GM23338 (cell line): ENCODE results near the gene PIPOX. TPM values are rescaled to one million over a fixed set of nuclear protein-coding genes. Genes with fewer than 3 reads are reported as not detected.

Experiments used
- ATAC-seq: fragments of 200-7000 bp; cut with Tn5 transposase; 3 replicates; pipeline ENCODE4 v1.9.1; 2020
- DNase-seq: peaks from one replicate; pipeline ENCODE4 v3.0.0-alpha.2; 2015; ENCODE audit warnings: low spot score
- H2AFZ ChIP-seq: fragments of 200-600 bp; sonication (generic); 2 replicates; pipeline ENCODE4 v1.8.0; 2016; ENCODE audit warnings: antibody characterized with exemption, mild to moderate bottlenecking, moderate library complexity
- H3F3A ChIP-seq: fragments of 200-600 bp; sonication (generic); replicated peaks from 2 replicates; pipeline ENCODE4 v1.8.0; 2017; ENCODE audit warnings: antibody characterized with exemption, mixed run types, low read depth
- H3K27ac ChIP-seq: fragments of 200-600 bp; sonication (generic); 2 replicates; pipeline ENCODE4 v1.6.1; 2016; ENCODE audit warnings: low read depth
- H3K27me3 ChIP-seq: fragments of 200-600 bp; sonication (generic); 2 replicates; pipeline ENCODE4 v1.8.0; 2016; ENCODE audit warnings: mild to moderate bottlenecking, mixed run types, moderate library complexity; ENCODE audit not compliant: insufficient read depth
- H3K36me3 ChIP-seq: fragments of 200-600 bp; sonication (generic); 2 replicates; pipeline ENCODE4 v1.8.0; 2016; ENCODE audit warnings: mild to moderate bottlenecking; ENCODE audit not compliant: insufficient read depth
- H3K4me1 ChIP-seq: fragments of 200-600 bp; sonication (generic); 2 replicates; pipeline ENCODE4 v1.8.0; 2016; ENCODE audit warnings: mild to moderate bottlenecking, moderate library complexity; ENCODE audit not compliant: insufficient read depth
- H3K4me2 ChIP-seq: fragments of 200-600 bp; sonication (generic); 2 replicates; pipeline ENCODE4 v1.7.1; 2017; ENCODE audit warnings: mixed run types
- H3K4me3 ChIP-seq: fragments of 200-600 bp; sonication (generic); 2 replicates; pipeline ENCODE4 v1.6.1; 2016; ENCODE audit warnings: mixed run types
- H3K79me2 ChIP-seq: fragments of 200-600 bp; sonication (generic); replicated peaks from 2 replicates; pipeline ENCODE4 v1.8.0; 2017; ENCODE audit warnings: mild to moderate bottlenecking; ENCODE audit not compliant: insufficient read depth
- H3K9me2 ChIP-seq: fragments of 200-600 bp; sonication (generic); 2 replicates; pipeline ENCODE4 v1.8.0; 2017; ENCODE audit not compliant: insufficient read depth
- H4K20me1 ChIP-seq: fragments of 200-600 bp; sonication (generic); replicated peaks from 2 replicates; pipeline ENCODE4 v1.8.0; 2017; ENCODE audit warnings: mild to moderate bottlenecking; ENCODE audit not compliant: insufficient read depth
- H3K27ac Mint-ChIP-seq: 2 replicates; pipeline ENCODE4 v1.8.0; 2020; ENCODE audit warnings: inconsistent platforms, mild to moderate bottlenecking, moderate library complexity, mixed read lengths
- H3K27me3 Mint-ChIP-seq: 3 replicates; pipeline ENCODE4 v1.8.0; 2022; ENCODE audit warnings: low read depth, mild to moderate bottlenecking, moderate library complexity, mixed read lengths, inconsistent platforms; ENCODE audit not compliant: insufficient read depth, poor library complexity
- H3K36me3 Mint-ChIP-seq: 3 replicates; pipeline ENCODE4 v1.8.0; 2021; ENCODE audit warnings: low read depth, mild to moderate bottlenecking, inconsistent platforms, moderate library complexity, mixed read lengths
- H3K4me1 Mint-ChIP-seq: 3 replicates; pipeline ENCODE4 v1.8.0; 2020; ENCODE audit warnings: mild to moderate bottlenecking, inconsistent platforms, mixed read lengths
- H3K4me3 Mint-ChIP-seq: 3 replicates; pipeline ENCODE4 v1.8.0; 2021; ENCODE audit warnings: moderate library complexity, mild to moderate bottlenecking, inconsistent platforms, mixed read lengths
- H3K9me3 Mint-ChIP-seq: 3 replicates; pipeline ENCODE4 v1.8.0; 2020; ENCODE audit warnings: moderate library complexity, mild to moderate bottlenecking, inconsistent platforms, mixed read lengths
- CREB1 ChIP-seq: fragments of 250-450 bp; sonication (Bioruptor Pico); IDR thresholded peaks from 2 replicates; pipeline ENCODE4 v1.5.0; 2020; ENCODE audit warnings: low read depth, mild to moderate bottlenecking, moderate library complexity
- EZH2 ChIP-seq: fragments of 200-600 bp; sonication (generic); IDR thresholded peaks from one replicate; pipeline ENCODE4 v1.8.0; 2017; ENCODE audit warnings: antibody characterized with exemption, mild to moderate bottlenecking, low read depth; ENCODE audit not compliant: unreplicated experiment
- JUNB ChIP-seq: IDR thresholded peaks from one replicate; pipeline ENCODE4 v1.6.1; 2016; ENCODE audit warnings: antibody characterized with exemption; ENCODE audit not compliant: unreplicated experiment
- NANOG ChIP-seq: IDR thresholded peaks from 2 replicates; pipeline ENCODE4 v1.6.1; 2016; ENCODE audit warnings: antibody characterized with exemption, borderline replicate concordance
- POLR2AphosphoS5 ChIP-seq: IDR thresholded peaks from 2 replicates; pipeline ENCODE4 v1.6.1; 2016; ENCODE audit warnings: antibody characterized with exemption, low read depth
- STAT1 ChIP-seq: IDR thresholded peaks from one replicate; pipeline ENCODE4 v1.6.1; 2016; ENCODE audit warnings: antibody characterized with exemption; ENCODE audit not compliant: unreplicated experiment
- ZNF114 ChIP-seq: fragments of 250-450 bp; sonication (Bioruptor Pico); IDR thresholded peaks from 2 replicates; pipeline ENCODE4 v1.5.0; 2020; ENCODE audit warnings: mild to moderate bottlenecking, moderate library complexity
- ZNF331 ChIP-seq: fragments of 250-450 bp; sonication (Bioruptor Pico); IDR thresholded peaks from 2 replicates; pipeline ENCODE4 v1.5.0; 2020; ENCODE audit warnings: low read depth, mild to moderate bottlenecking, moderate library complexity
- polyA plus RNA-seq: library from polyadenylated mRNA; unstranded; fragments of >200 nt; fragmentation: Nextera tagmentation; extraction: Ambion mirVana; gene quantifications from 2 replicates; pipeline ENCODE4 v1.2.1, GENCODE V29; 2016
- total RNA-seq: library from RNA; depleted of rRNA; stranded (reverse); fragments of >200 nt; shearing (Covaris generic); gene quantifications from 2 replicates; pipeline ENCODE4 v1.2.3, GENCODE V29; 2014
- TF ChIP-seq, protein P1 (sequence below), 2 experiments: fragments of 200-600 bp in 1 of 2; sonication (generic) in 1 of 2; conservative IDR thresholded peaks; 2 replicates each; pipeline versions ENCODE4 v1.5.1 to v1.6.1; 2016 to 2017; ENCODE audit warnings: antibody characterized with exemption in 2 of 2, low read depth in 2 of 2, mild to moderate bottlenecking in 2 of 2, moderate library complexity in 1 of 2
- TF ChIP-seq, protein P2 (sequence below): IDR thresholded peaks from 2 replicates; pipeline ENCODE4 v1.6.1; 2016; ENCODE audit warnings: antibody characterized with exemption
- TF ChIP-seq, protein P3 (sequence below): fragments of 250-450 bp; sonication (Bioruptor Pico); IDR thresholded peaks from 2 replicates; pipeline ENCODE4 v1.5.0; 2020; ENCODE audit warnings: mild to moderate bottlenecking, moderate library complexity

The PIPOX gene
- total and polyA plus RNA-seq, 2 experiments from 2014 or later, result 22.6 to 34.6 TPM

DNA sequence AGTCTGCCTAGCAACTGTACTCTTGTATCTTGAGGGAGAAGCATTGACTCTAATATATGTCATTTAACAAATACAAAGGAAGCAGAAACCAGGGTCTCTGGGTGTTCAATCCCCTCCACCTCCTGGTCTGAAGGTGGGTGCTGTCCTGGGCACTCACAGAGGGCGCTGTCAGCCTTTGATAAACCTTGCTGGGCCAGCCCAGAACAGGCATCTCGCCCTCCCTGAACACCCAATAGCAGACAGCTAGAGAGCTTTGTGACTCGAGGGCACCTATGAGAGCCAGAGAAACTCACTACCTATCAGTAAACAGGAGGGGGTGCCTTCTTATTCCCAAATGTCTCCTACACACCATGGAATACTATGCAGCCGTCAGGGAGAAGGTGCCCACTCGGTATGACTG is 6.4 kb upstream of the PIPOX start:
- Mint-ChIP-seq H3K27me3 (peaks cover 8% of the 10 kb centered on the region), H3K4me1 (peaks cover 28% of the 10 kb centered on the region), H3K27ac (peak overlapping the region; percentile 43; the same call in 1 of the 2 replicates), H3K9me3 (peaks cover 22% of the 10 kb centered on the region), H3K4me3 (no peak overlapping the region), H3K36me3 (peaks cover 21% of the 10 kb centered on the region)
- Histone ChIP-seq H3K36me3 (no peaks in the 10 kb centered on the region), H3K27ac (no peak overlapping the region; the same call in 1 of the 2 replicates), H3K79me2 (no peaks in the 10 kb centered on the region), H2AFZ (no peak overlapping the region), H3K4me2 (no peak overlapping the region), H3F3A (peaks cover 10% of the 10 kb centered on the region), H3K4me3 (no peak overlapping the region), H3K27me3 (no peaks in the 10 kb centered on the region), H3K4me1 (peaks cover 60% of the 10 kb centered on the region), H3K9me2 (peaks cover 11% of the 10 kb centered on the region; the same call in 1 of the 2 replicates), H4K20me1 (no peaks in the 10 kb centered on the region)
- DNase-seq (no peak), ATAC-seq (no peak; the same call in 2 of the 3 replicates)
- TF ChIP-seq EZH2, result no peak
- TF ChIP-seq, protein P1, sequence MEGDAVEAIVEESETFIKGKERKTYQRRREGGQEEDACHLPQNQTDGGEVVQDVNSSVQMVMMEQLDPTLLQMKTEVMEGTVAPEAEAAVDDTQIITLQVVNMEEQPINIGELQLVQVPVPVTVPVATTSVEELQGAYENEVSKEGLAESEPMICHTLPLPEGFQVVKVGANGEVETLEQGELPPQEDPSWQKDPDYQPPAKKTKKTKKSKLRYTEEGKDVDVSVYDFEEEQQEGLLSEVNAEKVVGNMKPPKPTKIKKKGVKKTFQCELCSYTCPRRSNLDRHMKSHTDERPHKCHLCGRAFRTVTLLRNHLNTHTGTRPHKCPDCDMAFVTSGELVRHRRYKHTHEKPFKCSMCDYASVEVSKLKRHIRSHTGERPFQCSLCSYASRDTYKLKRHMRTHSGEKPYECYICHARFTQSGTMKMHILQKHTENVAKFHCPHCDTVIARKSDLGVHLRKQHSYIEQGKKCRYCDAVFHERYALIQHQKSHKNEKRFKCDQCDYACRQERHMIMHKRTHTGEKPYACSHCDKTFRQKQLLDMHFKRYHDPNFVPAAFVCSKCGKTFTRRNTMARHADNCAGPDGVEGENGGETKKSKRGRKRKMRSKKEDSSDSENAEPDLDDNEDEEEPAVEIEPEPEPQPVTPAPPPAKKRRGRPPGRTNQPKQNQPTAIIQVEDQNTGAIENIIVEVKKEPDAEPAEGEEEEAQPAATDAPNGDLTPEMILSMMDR (conservative IDR thresholded peaks at IDR 0.05; ENCODE audit: low read depth in 2 of 2), result peak; percentile 30 to 60

DNA sequence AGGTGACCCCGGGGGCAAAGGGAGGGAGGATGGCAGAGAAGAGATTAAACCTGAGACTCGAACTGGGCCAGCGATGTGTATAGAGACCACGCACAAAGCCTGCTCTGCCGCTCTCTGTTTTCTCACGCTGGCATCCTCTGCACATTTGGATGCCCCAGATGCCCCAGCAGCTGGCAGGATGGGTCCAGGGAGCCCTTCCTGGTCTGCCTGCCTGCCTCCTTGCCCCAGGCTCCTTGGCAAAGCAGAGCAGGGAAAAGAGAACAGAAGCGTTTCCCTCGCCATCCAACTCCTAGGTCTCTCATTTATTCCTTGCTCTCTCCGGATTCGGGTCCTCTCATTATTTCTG is 5.2 kb upstream of the PIPOX start:
- H3K4me3 ChIP-seq, result no peak overlapping the region
- Mint-ChIP-seq H3K9me3 (peaks cover 22% of the 10 kb centered on the region), H3K4me3 (no peak overlapping the region), H3K4me1 (peaks cover 28% of the 10 kb centered on the region), H3K36me3 (peaks cover 21% of the 10 kb centered on the region), H3K27me3 (peaks cover 5% of the 10 kb centered on the region), H3K27ac (no peak overlapping the region)
- no peak for DNase-seq
- H3K27ac ChIP-seq, result peak overlapping the region; percentile 89
- peaks cover 61% of the 10 kb centered on the region for H3K4me1 ChIP-seq
- no peaks in the 10 kb centered on the region for H3K27me3 ChIP-seq
- peak overlapping the region; percentile 72; the same call in 1 of the 2 replicates for H2AFZ ChIP-seq
- H3K79me2 ChIP-seq, result no peaks in the 10 kb centered on the region
- H4K20me1 ChIP-seq, result no peaks in the 10 kb centered on the region
- H3K4me2 ChIP-seq, result peak overlapping the region; percentile 46
- H3K9me2 ChIP-seq, result peaks cover 11% of the 10 kb centered on the region; the same call in 1 of the 2 replicates
- no peak for ATAC-seq
- H3K36me3 ChIP-seq, result no peaks in the 10 kb centered on the region
- H3F3A ChIP-seq, result peaks cover 7% of the 10 kb centered on the region
- TF ChIP-seq EZH2 (no peak), CREB1 (CRISPR knock-in tag) (no peak), JUNB (no peak), ZNF331 (CRISPR knock-in tag) (no peak), POLR2AphosphoS5 (no peak), ZNF114 (no peak), STAT1 (no peak), NANOG (no peak)
- TF ChIP-seq, protein P2, sequence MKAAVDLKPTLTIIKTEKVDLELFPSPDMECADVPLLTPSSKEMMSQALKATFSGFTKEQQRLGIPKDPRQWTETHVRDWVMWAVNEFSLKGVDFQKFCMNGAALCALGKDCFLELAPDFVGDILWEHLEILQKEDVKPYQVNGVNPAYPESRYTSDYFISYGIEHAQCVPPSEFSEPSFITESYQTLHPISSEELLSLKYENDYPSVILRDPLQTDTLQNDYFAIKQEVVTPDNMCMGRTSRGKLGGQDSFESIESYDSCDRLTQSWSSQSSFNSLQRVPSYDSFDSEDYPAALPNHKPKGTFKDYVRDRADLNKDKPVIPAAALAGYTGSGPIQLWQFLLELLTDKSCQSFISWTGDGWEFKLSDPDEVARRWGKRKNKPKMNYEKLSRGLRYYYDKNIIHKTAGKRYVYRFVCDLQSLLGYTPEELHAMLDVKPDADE, result no peak
- TF ChIP-seq, protein P1 (conservative IDR thresholded peaks at IDR 0.05; ENCODE audit: low read depth in 2 of 2), result no peak
- TF ChIP-seq, protein P3, sequence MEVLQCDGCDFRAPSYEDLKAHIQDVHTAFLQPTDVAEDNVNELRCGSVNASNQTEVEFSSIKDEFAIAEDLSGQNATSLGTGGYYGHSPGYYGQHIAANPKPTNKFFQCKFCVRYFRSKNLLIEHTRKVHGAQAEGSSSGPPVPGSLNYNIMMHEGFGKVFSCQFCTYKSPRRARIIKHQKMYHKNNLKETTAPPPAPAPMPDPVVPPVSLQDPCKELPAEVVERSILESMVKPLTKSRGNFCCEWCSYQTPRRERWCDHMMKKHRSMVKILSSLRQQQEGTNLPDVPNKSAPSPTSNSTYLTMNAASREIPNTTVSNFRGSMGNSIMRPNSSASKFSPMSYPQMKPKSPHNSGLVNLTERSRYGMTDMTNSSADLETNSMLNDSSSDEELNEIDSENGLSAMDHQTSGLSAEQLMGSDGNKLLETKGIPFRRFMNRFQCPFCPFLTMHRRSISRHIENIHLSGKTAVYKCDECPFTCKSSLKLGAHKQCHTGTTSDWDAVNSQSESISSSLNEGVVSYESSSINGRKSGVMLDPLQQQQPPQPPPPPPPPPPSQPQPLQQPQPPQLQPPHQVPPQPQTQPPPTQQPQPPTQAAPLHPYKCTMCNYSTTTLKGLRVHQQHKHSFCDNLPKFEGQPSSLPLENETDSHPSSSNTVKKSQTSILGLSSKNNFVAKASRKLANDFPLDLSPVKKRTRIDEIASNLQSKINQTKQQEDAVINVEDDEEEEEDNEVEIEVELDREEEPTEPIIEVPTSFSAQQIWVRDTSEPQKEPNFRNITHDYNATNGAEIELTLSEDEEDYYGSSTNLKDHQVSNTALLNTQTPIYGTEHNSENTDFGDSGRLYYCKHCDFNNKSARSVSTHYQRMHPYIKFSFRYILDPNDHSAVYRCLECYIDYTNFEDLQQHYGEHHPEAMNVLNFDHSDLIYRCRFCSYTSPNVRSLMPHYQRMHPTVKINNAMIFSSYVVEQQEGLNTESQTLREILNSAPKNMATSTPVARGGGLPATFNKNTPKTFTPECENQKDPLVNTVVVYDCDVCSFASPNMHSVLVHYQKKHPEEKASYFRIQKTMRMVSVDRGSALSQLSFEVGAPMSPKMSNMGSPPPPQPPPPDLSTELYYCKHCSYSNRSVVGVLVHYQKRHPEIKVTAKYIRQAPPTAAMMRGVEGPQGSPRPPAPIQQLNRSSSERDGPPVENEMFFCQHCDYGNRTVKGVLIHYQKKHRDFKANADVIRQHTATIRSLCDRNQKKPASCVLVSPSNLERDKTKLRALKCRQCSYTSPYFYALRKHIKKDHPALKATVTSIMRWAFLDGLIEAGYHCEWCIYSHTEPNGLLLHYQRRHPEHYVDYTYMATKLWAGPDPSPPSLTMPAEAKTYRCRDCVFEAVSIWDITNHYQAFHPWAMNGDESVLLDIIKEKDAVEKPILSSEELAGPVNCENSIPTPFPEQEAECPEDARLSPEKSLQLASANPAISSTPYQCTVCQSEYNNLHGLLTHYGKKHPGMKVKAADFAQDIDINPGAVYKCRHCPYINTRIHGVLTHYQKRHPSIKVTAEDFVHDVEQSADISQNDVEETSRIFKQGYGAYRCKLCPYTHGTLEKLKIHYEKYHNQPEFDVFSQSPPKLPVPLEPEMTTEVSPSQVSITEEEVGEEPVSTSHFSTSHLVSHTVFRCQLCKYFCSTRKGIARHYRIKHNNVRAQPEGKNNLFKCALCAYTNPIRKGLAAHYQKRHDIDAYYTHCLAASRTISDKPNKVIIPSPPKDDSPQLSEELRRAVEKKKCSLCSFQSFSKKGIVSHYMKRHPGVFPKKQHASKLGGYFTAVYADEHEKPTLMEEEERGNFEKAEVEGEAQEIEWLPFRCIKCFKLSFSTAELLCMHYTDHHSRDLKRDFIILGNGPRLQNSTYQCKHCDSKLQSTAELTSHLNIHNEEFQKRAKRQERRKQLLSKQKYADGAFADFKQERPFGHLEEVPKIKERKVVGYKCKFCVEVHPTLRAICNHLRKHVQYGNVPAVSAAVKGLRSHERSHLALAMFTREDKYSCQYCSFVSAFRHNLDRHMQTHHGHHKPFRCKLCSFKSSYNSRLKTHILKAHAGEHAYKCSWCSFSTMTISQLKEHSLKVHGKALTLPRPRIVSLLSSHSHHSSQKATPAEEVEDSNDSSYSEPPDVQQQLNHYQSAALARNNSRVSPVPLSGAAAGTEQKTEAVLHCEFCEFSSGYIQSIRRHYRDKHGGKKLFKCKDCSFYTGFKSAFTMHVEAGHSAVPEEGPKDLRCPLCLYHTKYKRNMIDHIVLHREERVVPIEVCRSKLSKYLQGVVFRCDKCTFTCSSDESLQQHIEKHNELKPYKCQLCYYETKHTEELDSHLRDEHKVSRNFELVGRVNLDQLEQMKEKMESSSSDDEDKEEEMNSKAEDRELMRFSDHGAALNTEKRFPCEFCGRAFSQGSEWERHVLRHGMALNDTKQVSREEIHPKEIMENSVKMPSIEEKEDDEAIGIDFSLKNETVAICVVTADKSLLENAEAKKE, result no peak
